NCI-H748 (cell line): ENCODE data around the gene CLEC7A.

Source experiments
- DNase-seq: peaks from one replicate; lab custom pipeline; 2025; ENCODE audit not compliant: unreplicated experiment; lab: John Stamatoyannopoulos, UW

CLEC7A gene

DNA sequence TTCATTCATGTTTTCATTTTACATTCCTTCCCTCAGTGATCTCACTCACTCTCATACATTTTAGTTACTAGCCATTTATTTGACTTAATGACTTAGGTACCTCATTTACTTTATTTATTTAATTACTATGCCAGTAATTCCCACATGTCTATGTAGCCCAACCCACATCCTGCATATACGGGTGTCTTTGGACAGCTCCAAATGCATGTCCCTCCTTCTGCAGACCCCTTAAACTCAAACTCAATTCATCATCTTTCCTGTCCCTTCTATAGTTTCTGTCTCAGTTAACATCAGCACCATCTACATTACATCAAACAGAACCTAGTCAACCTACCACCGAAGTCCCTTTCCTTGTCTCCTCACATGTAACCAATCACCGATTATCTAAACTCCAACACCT is 34.0 kb downstream of the CLEC7A start:
- DNase-seq, result no peak

DNA sequence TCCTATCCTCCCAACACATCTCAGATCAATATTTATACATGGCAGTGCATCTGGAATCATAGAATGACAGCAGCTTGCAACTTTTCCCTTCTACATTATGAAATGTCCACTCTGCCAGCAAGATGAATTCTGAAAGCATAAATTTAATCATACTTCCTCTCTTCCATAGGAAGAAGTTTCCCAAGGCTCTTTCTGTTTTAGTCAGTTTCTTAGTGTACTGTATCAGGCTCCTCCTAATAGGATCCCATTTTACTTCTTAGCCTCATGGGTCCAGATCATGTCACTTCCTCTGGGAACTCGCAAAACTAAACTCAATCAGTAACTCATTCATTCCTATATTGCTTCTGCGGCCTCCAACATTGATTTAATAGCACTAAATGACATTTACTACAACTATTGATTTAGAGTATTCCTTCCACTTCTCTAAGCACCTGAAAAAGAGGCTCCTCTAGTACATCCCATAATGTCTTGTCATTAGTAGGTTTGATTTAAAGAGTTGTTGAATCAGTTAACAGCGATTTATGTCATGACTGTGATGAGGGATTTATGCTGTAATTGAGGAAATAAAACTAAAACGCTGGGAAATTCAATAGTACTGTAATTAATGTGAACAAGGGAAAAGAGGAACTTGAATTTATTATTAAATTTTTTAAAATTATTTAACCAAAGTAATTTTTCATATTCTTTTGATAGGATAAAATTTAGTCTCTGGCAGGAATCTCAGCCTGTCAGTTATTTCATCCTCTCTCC is 35.2 kb downstream of the CLEC7A start:
- DNase-seq, result no peak

DNA sequence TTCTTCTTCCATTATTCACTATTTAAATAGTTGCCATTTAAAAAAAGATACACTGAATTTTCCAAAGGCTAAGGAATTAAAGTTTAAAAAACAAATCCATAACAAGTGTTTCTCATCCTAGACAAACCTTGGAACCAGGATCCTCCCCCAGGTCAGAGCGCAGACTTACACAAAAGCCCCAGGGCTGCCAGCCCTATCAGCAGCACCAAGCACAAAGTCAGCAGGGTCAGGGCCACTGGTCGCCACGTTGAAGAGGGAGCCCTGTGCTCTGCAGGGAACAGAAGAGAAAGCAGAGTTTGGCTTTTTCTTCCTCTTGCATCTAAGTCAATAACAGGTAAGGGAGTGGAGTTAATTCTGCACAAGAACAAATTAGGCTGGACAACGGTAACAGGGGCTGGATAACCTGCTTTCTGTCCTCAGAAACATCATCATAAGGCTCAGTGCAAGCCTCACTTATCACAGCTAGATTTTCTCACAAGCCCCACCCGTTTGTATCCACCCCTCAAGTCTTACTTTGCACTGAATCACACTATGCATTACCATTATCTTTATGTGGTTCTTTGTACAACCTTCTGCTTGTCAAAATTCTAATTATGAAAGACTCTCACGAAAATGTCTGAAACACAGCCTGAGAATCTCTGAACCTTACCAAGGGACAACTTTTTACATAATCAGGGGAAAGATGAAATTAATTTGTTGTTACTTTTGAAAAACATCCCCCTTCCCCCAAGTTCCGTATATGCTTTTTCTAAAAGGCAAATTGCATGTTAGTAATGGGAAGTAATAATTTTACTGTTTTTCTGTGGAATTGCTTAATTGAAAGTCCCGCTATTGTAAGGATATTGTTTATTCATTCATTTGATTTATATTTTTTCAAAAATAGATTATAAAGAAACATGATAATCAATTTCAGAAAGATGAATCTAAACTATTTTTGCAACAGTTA is 40.8 kb downstream of the CLEC7A start:
- no peak for DNase-seq

DNA sequence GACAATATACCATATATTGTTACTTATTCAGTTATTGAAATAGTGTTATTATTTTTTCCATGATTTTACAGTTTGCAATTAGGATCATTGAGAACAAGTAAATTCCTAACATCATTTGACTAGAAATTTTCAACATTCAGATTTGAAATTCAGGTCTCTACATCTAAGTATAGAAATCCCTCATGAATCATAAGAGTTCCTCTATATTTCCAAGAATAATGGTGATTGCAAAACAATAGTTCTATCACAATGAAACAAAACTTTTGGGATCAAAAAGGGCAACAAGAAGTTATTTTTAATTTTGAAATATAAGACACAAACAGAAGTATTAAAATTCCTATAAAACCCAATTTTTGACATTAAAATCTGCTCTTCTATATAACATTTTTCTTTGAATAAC is 42.0 kb downstream of the CLEC7A start:
- no peak for DNase-seq

DNA sequence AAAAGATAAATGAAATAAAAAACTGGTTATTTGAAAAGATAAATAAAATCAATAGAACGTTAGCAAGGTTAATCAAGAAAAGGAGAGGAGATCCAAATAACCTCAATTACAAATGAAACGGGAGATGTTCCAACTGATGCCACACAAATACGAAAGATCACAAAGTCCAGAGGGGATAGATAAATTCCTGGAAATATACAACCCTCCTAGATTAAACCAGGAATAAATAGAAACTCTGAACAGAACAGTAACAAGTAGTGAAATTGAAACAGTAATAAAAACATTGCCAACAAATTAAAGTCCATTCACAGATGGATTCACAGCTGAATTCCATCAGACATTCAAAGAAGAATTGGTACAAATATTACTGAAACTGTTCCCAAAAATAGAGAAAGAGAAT is 43.6 kb downstream of the CLEC7A start:
- DNase-seq, result no peak

DNA sequence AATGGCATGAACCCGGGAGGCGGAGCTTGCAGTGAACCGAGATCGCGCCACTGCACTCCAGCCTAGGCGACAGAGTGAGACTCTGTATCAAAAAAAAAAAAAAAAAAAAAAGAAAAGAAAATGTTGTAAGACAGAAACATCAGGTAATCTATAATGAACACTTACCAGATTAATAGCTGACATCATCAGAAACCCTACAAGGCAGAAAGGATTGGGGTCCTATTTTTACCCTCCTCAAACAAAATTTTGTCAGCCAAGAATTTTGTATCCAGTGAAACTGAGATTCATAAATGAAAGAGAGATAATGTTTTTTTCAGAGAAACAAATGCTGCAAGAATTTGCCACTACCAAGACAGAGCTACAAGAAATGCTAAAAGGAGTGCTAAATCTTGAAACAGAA is 45.3 kb downstream of the CLEC7A start:
- no peak for DNase-seq

- no peak for DNase-seq
Measured at GRCh38 chr12:10082117-10082874, 47.7 kb downstream of the CLEC7A start.

GRCh38 chr12:10075451-10075850 is 54.5 kb downstream of the CLEC7A start:
- peak; percentile 50 for DNase-seq

- DNase-seq, result no peak
Measured at GRCh38 chr12:10073261-10073660, 56.7 kb downstream of the CLEC7A start.

- DNase-seq, result no peak
Measured at GRCh38 chr12:10072131-10072530, 57.9 kb downstream of the CLEC7A start.

DNA sequence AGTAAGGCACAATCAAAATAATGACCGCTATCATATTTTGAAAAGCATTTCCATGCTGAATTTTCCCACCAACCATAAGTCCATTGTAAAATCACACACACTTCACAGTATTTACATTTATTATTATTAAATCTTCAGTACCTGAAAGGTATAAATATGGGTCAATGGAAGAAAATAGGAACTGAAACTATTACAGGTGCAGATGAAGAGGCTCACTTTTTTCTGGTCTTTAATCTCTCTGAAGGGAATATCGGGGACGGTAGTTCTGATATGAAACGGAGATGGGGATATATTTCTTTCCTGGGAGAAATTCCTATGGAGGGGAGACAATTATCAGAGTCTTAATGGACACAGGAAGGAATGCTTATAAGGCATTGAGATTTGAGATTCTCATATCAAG is 59.6 kb downstream of the CLEC7A start:
- no peak for DNase-seq

- no peak for DNase-seq
Measured at GRCh38 chr12:10069976-10070375, 60.0 kb downstream of the CLEC7A start.

GRCh38 chr12:10069099-10069498 is 60.9 kb downstream of the CLEC7A start:
- DNase-seq, result no peak

GRCh38 chr12:10068644-10069043 is 61.4 kb downstream of the CLEC7A start:
- no peak for DNase-seq

DNA sequence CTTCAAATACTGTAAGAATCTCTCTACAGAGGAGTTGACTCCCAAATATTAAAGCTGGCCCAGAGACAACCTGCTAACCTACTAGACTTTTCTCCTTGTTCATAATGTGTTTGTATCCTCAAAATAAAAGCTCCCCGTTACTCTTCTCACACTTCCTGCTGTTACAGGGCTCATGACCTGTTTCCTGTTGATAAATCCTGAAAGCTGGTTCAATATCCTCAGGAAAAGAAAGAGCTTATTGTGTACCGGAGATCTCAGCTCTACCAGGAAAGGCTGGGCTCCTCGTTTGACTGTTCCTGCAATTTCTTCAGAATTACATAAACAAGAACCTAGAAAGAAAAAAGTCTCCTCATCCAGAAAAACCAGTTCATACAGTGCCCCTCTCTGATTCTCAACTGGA is 62.1 kb downstream of the CLEC7A start:
- DNase-seq, result no peak

DNA sequence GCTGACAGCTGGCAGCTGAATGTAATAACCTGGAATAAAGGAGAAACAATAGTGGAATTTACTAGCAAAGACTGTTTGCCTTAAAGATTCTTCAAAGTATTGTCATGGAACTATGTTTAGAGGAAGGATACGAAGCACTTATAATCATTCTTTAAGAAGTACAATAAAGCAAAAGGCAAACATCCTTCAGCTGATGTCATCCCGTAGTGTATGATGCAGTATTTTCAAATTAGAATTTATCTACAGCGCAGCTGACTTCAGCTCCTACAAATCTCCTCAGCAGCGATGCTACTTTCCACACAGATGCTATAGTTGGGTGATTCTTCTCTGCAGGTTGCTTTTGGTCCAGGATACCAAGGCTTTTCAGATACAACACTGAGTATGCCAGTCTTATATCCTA is 62.7 kb downstream of the CLEC7A start:
- no peak for DNase-seq
